H9 (cell line): ENCODE data around the gene ENOX1. TPM values are rescaled to one million over a fixed set of nuclear protein-coding genes. Genes with fewer than 3 reads are reported as not detected.

Source experiments
- DNase-seq: peaks from one replicate; pipeline ENCODE4 v3.0.0-alpha.2; 2017
- H2AFZ ChIP-seq: one replicate; pipeline ENCODE4 v1.6.1; 2013; ENCODE audit warnings: mild to moderate bottlenecking, low read length, control low read depth, moderate library complexity
- H2AK5ac ChIP-seq: 2 replicates; pipeline ENCODE4 v1.6.1; 2013; ENCODE audit warnings: low read length, control low read depth, mixed read lengths; ENCODE audit not compliant: insufficient read length
- H2BK120ac ChIP-seq: one replicate; pipeline ENCODE4 v1.6.1; 2013; ENCODE audit warnings: low read depth, mild to moderate bottlenecking, low read length, control low read depth, inconsistent platforms; ENCODE audit not compliant: poor library complexity, severe bottlenecking
- H2BK12ac ChIP-seq: 2 replicates; pipeline ENCODE4 v1.6.1; 2013; ENCODE audit warnings: low read length, control low read depth, mixed read lengths, low read depth; ENCODE audit not compliant: insufficient read length
- H2BK15ac ChIP-seq: 2 replicates; pipeline ENCODE4 v1.6.1; 2013; ENCODE audit warnings: low read depth, low read length, control low read depth
- H2BK20ac ChIP-seq: one replicate; pipeline ENCODE4 v1.6.1; 2013; ENCODE audit warnings: low read depth, mild to moderate bottlenecking, low read length, control low read depth, inconsistent platforms; ENCODE audit not compliant: poor library complexity, severe bottlenecking
- H2BK5ac ChIP-seq: 2 replicates; pipeline ENCODE4 v1.6.1; 2013; ENCODE audit warnings: low read length, control low read depth, mixed read lengths; ENCODE audit not compliant: insufficient read length
- H3K14ac ChIP-seq: 2 replicates; pipeline ENCODE4 v1.6.1; 2013; ENCODE audit warnings: low read length, control low read depth; ENCODE audit not compliant: insufficient read depth
- H3K18ac ChIP-seq: 2 replicates; pipeline ENCODE4 v1.6.1; 2013; ENCODE audit warnings: low read depth, mild to moderate bottlenecking, mixed read lengths, low read length, control low read depth; ENCODE audit not compliant: insufficient read length
- H3K23ac ChIP-seq: 2 replicates; pipeline ENCODE4 v1.6.1; 2013; ENCODE audit warnings: low read length, control low read depth, mixed read lengths, low read depth; ENCODE audit not compliant: insufficient read length
- H3K23me2 ChIP-seq: 2 replicates; pipeline ENCODE4 v1.6.1; 2013; ENCODE audit warnings: low read depth, mild to moderate bottlenecking, mixed read lengths, low read length, control low read depth; ENCODE audit not compliant: insufficient read length, poor library complexity, severe bottlenecking
- H3K27ac ChIP-seq: 2 replicates; pipeline ENCODE4 v1.5.1; 2013; ENCODE audit warnings: low read length, control low read depth, mixed read lengths, low read depth; ENCODE audit not compliant: insufficient read length
- H3K27me3 ChIP-seq: 2 replicates; pipeline ENCODE4 v1.6.1; 2013; ENCODE audit warnings: low read length, control low read depth, inconsistent platforms; ENCODE audit not compliant: insufficient read depth
- H3K4ac ChIP-seq: 2 replicates; pipeline ENCODE4 v1.6.1; 2013; ENCODE audit warnings: low read depth, mild to moderate bottlenecking, control low read depth, inconsistent platforms, low read length, moderate library complexity
- H3K4me1 ChIP-seq: 2 replicates; pipeline ENCODE4 v1.6.1; 2013; ENCODE audit warnings: low read length, control low read depth, inconsistent platforms; ENCODE audit not compliant: insufficient read depth
- H3K4me2 ChIP-seq: 2 replicates; pipeline ENCODE4 v1.6.1; 2013; ENCODE audit warnings: low read length, control low read depth, mixed read lengths; ENCODE audit not compliant: insufficient read length, insufficient read depth
- H3K56ac ChIP-seq: 2 replicates; pipeline ENCODE4 v1.6.1; 2013; ENCODE audit warnings: low read depth, mild to moderate bottlenecking, mixed read lengths, low read length, control low read depth; ENCODE audit not compliant: insufficient read length
- H3K79me1 ChIP-seq: 2 replicates; pipeline ENCODE4 v1.6.1; 2013; ENCODE audit warnings: low read depth, mild to moderate bottlenecking, moderate library complexity, low read length, control low read depth, inconsistent platforms; ENCODE audit not compliant: insufficient read depth, poor library complexity, severe bottlenecking
- H3K79me2 ChIP-seq: 2 replicates; pipeline ENCODE4 v1.6.1; 2013; ENCODE audit warnings: low read length, control low read depth, inconsistent platforms; ENCODE audit not compliant: insufficient read depth
- H3K9ac ChIP-seq: 2 replicates; pipeline ENCODE4 v1.6.1; 2013; ENCODE audit warnings: low read length, control low read depth, mixed read lengths; ENCODE audit not compliant: insufficient read length; ENCODE audit errors: extremely low read depth
- H3K9me3 ChIP-seq: one replicate; pipeline ENCODE4 v1.6.1; 2013; ENCODE audit warnings: low read depth, low read length, inconsistent platforms; ENCODE audit not compliant: control insufficient read depth
- H3T11ph ChIP-seq: one replicate; pipeline ENCODE4 v1.6.1; 2013; ENCODE audit warnings: mild to moderate bottlenecking, low read length, control low read depth, inconsistent platforms
- H4K20me1 ChIP-seq: one replicate; pipeline ENCODE4 v1.6.1; 2013; ENCODE audit not compliant: control insufficient read depth, insufficient read length, insufficient read depth
- H4K5ac ChIP-seq: 2 replicates; pipeline ENCODE4 v1.6.1; 2013; ENCODE audit warnings: low read depth, mild to moderate bottlenecking, mixed read lengths, low read length, control low read depth; ENCODE audit not compliant: insufficient read length
- H4K8ac ChIP-seq: replicated peaks from 2 replicates; pipeline ENCODE4 v1.6.1; 2013; ENCODE audit warnings: low read length, control low read depth, mixed read lengths, low read depth; ENCODE audit not compliant: insufficient read length
- H4K91ac ChIP-seq: 2 replicates; pipeline ENCODE4 v1.6.1; 2013; ENCODE audit warnings: low read depth, mild to moderate bottlenecking, moderate library complexity, mixed read lengths, low read length, control low read depth; ENCODE audit not compliant: insufficient read length
- H3K27ac Mint-ChIP-seq, 3 experiments: 2 replicates in 2 of 3; 3 replicates in 1 of 3; pipeline ENCODE4 v1.8.0; 2020 to 2021; ENCODE audit warnings: mixed read lengths in 3 of 3, mild to moderate bottlenecking in 1 of 3, moderate library complexity in 1 of 3
- H3K27me3 Mint-ChIP-seq: 2 replicates; pipeline ENCODE4 v1.8.0; 2021; ENCODE audit warnings: low read depth, mild to moderate bottlenecking, moderate library complexity, mixed read lengths
- H3K36me3 Mint-ChIP-seq, 3 experiments: 2 replicates in 2 of 3; 3 replicates in 1 of 3; pipeline ENCODE4 v1.8.0; 2020 to 2021; ENCODE audit warnings: low read depth in 3 of 3, mixed read lengths in 3 of 3; ENCODE audit not compliant: insufficient read depth in 1 of 3
- H3K4me1 Mint-ChIP-seq, 2 experiments: 2 replicates each; pipeline ENCODE4 v1.8.0; 2020; ENCODE audit warnings: mixed read lengths in 2 of 2
- H3K4me3 Mint-ChIP-seq, 2 experiments: 2 replicates in 1 of 2; 3 replicates in 1 of 2; pipeline ENCODE4 v1.8.0; 2020 to 2021; ENCODE audit warnings: mild to moderate bottlenecking in 2 of 2, mixed read lengths in 2 of 2, moderate library complexity in 1 of 2
- H3K9me3 Mint-ChIP-seq, 2 experiments: 2 replicates in 1 of 2; 3 replicates in 1 of 2; pipeline ENCODE4 v1.8.0; 2020; ENCODE audit warnings: mild to moderate bottlenecking in 2 of 2, mixed read lengths in 2 of 2, moderate library complexity in 1 of 2
- WGBS: extraction: QIAGEN DNeasy Blood & Tissue Kit; methylation state at CpG from one replicate; pipeline ENCODE4 v1.1.7; 2013; ENCODE audit warnings: missing lambda C conversion rate, low lambda C conversion rate, mixed read lengths; ENCODE audit not compliant: insufficient read length; ENCODE audit errors: extremely low coverage; 5-methylcytosine and 5-hydroxymethylcytosine counted together
- total RNA-seq: library from RNA; stranded (reverse); gene quantifications from 2 replicates; pipeline ENCODE4 v1.2.1, GENCODE V29; 2021
- TF ChIP-seq, protein P1 (sequence below): fragments of 200-600 bp; sonication (generic); conservative IDR thresholded peaks from 3 replicates; pipeline ENCODE4 v1.8.0; 2021; ENCODE audit warnings: antibody characterized with exemption, mild to moderate bottlenecking

Gene ENOX1
- total RNA-seq, 1 experiment from 2014 or later: 0.24 TPM

DNA sequence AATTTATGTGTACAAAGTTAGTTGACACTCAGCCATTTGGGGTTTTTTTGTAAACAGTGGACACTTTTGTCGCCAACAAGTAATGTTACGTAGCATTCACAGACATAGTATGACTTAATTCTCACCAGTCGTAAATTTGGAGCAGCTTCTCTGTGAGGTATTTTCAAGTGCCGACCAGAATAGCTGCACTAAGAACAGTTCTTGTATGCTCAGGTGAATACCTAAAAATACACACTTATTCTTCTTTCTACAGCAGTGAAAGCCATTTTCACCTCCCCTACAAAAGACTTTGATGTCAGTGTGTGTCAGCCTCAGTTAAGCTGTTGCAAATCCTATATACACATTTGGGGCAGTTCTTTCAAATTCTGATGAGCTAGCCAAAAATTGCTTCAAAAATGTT, 206.5 kb downstream of the ENOX1 start:
- no peaks in the 10 kb centered on the region for H3K27me3 ChIP-seq
- no peak overlapping the region for H2BK5ac ChIP-seq
- no CpG with 5 or more reads among the region's 4 CpGs for WGBS
- no peak overlapping the region for H4K91ac ChIP-seq
- TF ChIP-seq, protein P1, sequence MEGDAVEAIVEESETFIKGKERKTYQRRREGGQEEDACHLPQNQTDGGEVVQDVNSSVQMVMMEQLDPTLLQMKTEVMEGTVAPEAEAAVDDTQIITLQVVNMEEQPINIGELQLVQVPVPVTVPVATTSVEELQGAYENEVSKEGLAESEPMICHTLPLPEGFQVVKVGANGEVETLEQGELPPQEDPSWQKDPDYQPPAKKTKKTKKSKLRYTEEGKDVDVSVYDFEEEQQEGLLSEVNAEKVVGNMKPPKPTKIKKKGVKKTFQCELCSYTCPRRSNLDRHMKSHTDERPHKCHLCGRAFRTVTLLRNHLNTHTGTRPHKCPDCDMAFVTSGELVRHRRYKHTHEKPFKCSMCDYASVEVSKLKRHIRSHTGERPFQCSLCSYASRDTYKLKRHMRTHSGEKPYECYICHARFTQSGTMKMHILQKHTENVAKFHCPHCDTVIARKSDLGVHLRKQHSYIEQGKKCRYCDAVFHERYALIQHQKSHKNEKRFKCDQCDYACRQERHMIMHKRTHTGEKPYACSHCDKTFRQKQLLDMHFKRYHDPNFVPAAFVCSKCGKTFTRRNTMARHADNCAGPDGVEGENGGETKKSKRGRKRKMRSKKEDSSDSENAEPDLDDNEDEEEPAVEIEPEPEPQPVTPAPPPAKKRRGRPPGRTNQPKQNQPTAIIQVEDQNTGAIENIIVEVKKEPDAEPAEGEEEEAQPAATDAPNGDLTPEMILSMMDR: no peak
- H3K14ac ChIP-seq: no peak overlapping the region
- no peak overlapping the region for H2BK12ac ChIP-seq
- no peak overlapping the region for H4K5ac ChIP-seq
- H4K8ac ChIP-seq: no peak overlapping the region
- no peak overlapping the region for H3K4ac ChIP-seq
- H3K4me1 ChIP-seq: no peaks in the 10 kb centered on the region
- no peak overlapping the region for H2BK20ac ChIP-seq
- no peaks in the 10 kb centered on the region for H3K9me3 Mint-ChIP-seq
- no peak overlapping the region for H3K4me3 Mint-ChIP-seq
- H3K56ac ChIP-seq: no peak overlapping the region
- H2AK5ac ChIP-seq: no peak overlapping the region
- no peak overlapping the region for H2BK120ac ChIP-seq
- no peak overlapping the region for H3K27ac Mint-ChIP-seq
- no peaks in the 10 kb centered on the region for H3K9me3 ChIP-seq
- H2BK15ac ChIP-seq: no peak overlapping the region
- no peak overlapping the region for H3K23ac ChIP-seq
- H3K23me2 ChIP-seq: no peaks in the 10 kb centered on the region
- DNase-seq: no peak
- no peak overlapping the region for H3K9ac ChIP-seq
- H3K27ac ChIP-seq: no peak overlapping the region
- H3K79me2 ChIP-seq: no peaks in the 10 kb centered on the region
- H3K79me1 ChIP-seq: no peaks in the 10 kb centered on the region
- H3K4me2 ChIP-seq: no peak overlapping the region
- no peaks in the 10 kb centered on the region for H3K27me3 Mint-ChIP-seq
- H4K20me1 ChIP-seq: no peaks in the 10 kb centered on the region
- no peaks in the 10 kb centered on the region for H3K4me1 Mint-ChIP-seq
- no peak overlapping the region for H3K18ac ChIP-seq
- no peaks in the 10 kb centered on the region for H3K36me3 Mint-ChIP-seq
- H3T11ph ChIP-seq: no peak overlapping the region
- no peak overlapping the region for H2AFZ ChIP-seq
